Keratinocyte (primary cell): ENCODE results near the gene PRKCA.

Experiments used
- EZH2 ChIP-seq: IDR thresholded peaks from one replicate; pipeline ENCODE4 v1.6.1; 2012; ENCODE audit warnings: inconsistent platforms, mild to moderate bottlenecking, low read length, moderate library complexity
- TF ChIP-seq, protein P1 (sequence below), 3 experiments: IDR thresholded peaks in 1 of 3; conservative IDR thresholded peaks in 1 of 3; optimal IDR thresholded peaks in 1 of 3; 2 replicates in 2 of 3; 3 replicates in 1 of 3; pipeline versions ENCODE3 to v1.5.1; 2011; ENCODE audit warnings: low read length in 3 of 3, mild to moderate bottlenecking in 3 of 3, moderate library complexity in 2 of 3, control low read depth in 1 of 3, inconsistent platforms in 1 of 3; ENCODE audit not compliant: insufficient read depth in 2 of 3; ENCODE audit errors: extremely low read depth in 1 of 3

DNA sequence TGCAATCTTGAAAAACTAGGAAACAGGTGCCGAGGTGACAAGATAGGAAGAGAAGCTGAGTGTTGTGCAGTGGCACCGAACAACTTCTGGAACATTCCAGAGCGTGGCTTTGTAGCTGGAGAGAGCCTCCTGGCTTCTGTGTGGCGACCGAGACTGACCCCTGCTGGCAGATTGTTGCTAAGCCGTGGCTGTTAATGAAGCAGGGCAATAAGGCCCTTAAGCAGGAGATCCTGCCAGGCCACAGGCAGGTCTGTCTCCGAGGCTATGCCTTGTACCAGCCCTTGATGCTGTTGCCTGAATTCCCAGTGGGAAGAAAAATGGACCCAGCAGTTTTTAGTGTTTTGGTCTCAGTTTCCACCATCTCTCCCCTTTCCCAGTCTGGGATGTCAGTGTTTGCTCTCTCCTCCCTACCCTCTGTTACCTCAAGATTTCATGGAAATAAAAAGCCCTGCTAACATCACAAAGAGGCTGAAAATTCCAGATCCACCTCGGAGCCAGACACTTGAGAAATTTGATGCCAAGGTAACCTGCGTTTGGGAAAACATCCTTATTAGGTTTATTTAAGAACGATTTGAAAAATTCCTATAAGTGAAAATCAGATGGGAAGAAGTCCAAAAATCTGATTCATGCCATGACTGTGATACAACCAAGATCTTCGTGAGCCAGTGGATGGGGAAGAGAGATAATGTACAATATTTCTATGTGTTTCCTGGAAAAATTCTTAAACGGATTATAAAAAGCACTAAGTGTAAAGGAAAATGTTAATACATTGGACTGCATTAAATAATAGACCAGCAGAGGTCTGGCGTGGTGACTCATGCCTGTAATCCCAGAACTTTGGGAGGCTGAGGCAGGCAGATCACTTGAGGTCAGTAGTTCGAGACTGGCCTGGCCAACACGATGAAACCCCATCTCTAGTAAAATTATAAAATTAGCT, 265.1 kb downstream of the PRKCA start:
- TF ChIP-seq, protein P1, sequence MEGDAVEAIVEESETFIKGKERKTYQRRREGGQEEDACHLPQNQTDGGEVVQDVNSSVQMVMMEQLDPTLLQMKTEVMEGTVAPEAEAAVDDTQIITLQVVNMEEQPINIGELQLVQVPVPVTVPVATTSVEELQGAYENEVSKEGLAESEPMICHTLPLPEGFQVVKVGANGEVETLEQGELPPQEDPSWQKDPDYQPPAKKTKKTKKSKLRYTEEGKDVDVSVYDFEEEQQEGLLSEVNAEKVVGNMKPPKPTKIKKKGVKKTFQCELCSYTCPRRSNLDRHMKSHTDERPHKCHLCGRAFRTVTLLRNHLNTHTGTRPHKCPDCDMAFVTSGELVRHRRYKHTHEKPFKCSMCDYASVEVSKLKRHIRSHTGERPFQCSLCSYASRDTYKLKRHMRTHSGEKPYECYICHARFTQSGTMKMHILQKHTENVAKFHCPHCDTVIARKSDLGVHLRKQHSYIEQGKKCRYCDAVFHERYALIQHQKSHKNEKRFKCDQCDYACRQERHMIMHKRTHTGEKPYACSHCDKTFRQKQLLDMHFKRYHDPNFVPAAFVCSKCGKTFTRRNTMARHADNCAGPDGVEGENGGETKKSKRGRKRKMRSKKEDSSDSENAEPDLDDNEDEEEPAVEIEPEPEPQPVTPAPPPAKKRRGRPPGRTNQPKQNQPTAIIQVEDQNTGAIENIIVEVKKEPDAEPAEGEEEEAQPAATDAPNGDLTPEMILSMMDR (optimal IDR thresholded peaks at IDR 0.05 in 1 of 3, IDR thresholded peaks at IDR 0.05 in 1 of 3, conservative IDR thresholded peaks at IDR 0.05 in 1 of 3; ENCODE audit: extremely low read depth in 1 of 3, insufficient read depth in 2 of 3, low read length in 3 of 3), result peak; percentile 87 to 95 (median 94)
- no peak for TF ChIP-seq EZH2
